ENCODE data around the gene CCN6.

DNA sequence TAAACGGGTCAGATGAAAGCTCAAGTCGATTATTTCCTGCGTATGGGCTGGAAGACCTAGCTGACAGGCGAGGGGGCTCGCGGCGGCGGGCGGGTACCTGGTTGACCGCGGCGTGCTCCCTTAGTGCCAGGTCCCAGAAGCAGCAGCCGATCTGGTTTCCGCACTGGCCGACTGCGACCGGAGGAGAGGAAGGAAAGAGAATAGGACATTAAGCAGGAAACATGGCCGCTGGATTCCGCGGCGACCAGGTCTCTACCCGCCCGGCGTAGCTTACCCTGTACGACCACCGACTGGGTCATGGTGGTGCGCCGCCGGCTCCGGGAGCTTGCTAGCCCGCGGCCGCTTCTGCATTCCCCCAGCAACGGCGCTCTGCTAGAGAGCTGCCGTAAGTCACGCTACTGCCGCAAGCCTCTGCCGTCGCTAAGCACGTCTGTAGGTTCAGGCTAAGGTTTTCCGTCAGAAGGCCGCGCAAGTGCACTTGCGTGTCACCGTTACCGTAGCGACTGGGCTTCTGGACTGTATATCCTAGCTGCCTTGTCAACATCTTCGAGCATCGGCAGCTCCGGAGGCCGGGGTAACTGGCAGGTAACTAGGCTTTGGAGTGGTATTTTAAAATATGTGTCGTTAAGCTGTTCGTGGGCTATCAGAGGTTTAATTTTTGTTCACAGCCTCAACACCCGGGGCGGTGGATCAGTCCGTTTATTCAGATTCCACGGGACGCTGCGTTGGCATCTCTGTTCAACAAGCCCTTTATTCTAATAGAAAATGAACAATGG lies 33.4 kb downstream of the CCN6 start, which contains the start of the genes FAM229B and TUBE1:
- peak in 3 of 4 experiments; percentile 4 to 16 (median 10) for TF ChIP-seq CTCF (IDR thresholded peaks at IDR 0.05)
- TF ChIP-seq POLR2A (IDR thresholded peaks at IDR 0.05), result peak; percentile 55 to 89
